Measurements from ENCODE around the gene STEAP4. TPM values are rescaled to one million over a fixed set of nuclear protein-coding genes. Genes with fewer than 3 reads are reported as not detected.

STEAP4 gene
- total RNA-seq, 1 experiment from 2014 or later: not detected

GRCh38 chr7:88226886-88227516, 79.7 kb downstream of the STEAP4 start:
- Histone ChIP-seq H2BK120ac (ENCODE audit: low read depth, low read length, poor library complexity, severe bottlenecking) (no peak overlapping the region), H2BK15ac (ENCODE audit: low read depth, low read length) (no peak overlapping the region), H2BK20ac (ENCODE audit: low read depth, low read length, poor library complexity, severe bottlenecking) (no peak overlapping the region), H3K4me1 (ENCODE audit: insufficient read depth, low read length) (no peaks in the 10 kb centered on the region), H3K23me2 (ENCODE audit: insufficient read length, low read depth, low read length, poor library complexity, severe bottlenecking) (no peaks in the 10 kb centered on the region), H2BK12ac (ENCODE audit: insufficient read length, low read depth, low read length) (no peak overlapping the region), H4K5ac (ENCODE audit: insufficient read length, low read depth, low read length) (no peak overlapping the region), H3K79me1 (ENCODE audit: insufficient read depth, low read depth, low read length, poor library complexity, severe bottlenecking) (no peaks in the 10 kb centered on the region), H3K23ac (ENCODE audit: insufficient read length, low read depth, low read length) (no peak overlapping the region), H3K27me3 (ENCODE audit: insufficient read depth, low read length) (no peaks in the 10 kb centered on the region), H2AK5ac (ENCODE audit: insufficient read length, low read length) (no peak overlapping the region), H4K20me1 (ENCODE audit: control insufficient read depth, insufficient read depth, insufficient read length) (no peaks in the 10 kb centered on the region), H3K79me2 (ENCODE audit: insufficient read depth, low read length) (no peaks in the 10 kb centered on the region), H3T11ph (ENCODE audit: low read length) (no peak overlapping the region), H4K91ac (ENCODE audit: insufficient read length, low read depth, low read length) (no peak overlapping the region), H3K4ac (ENCODE audit: low read depth, low read length) (no peak overlapping the region), H3K4me2 (ENCODE audit: insufficient read depth, insufficient read length, low read length) (no peak overlapping the region), H4K8ac (replicated peaks; ENCODE audit: insufficient read length, low read depth, low read length) (no peak overlapping the region), H3K27ac (ENCODE audit: insufficient read length, low read depth, low read length) (no peak overlapping the region), H2AFZ (ENCODE audit: low read length) (no peak overlapping the region), H3K56ac (ENCODE audit: insufficient read length, low read depth, low read length) (no peak overlapping the region), H2BK5ac (ENCODE audit: insufficient read length, low read length) (no peak overlapping the region), H3K9ac (ENCODE audit: extremely low read depth, insufficient read length, low read length) (no peak overlapping the region), H3K14ac (ENCODE audit: insufficient read depth, low read length) (no peak overlapping the region), H3K9me3 (ENCODE audit: control insufficient read depth, low read depth, low read length) (no peaks in the 10 kb centered on the region), H3K18ac (ENCODE audit: insufficient read length, low read depth, low read length) (no peak overlapping the region)
- H3K4me1 Mint-ChIP-seq: no peaks in the 10 kb centered on the region
- H3K27ac Mint-ChIP-seq: peak overlapping the region in 1 of 3 experiments; percentile 44; a peak in 1 of 7 replicates
- H3K27me3 Mint-ChIP-seq (ENCODE audit: low read depth): no peaks in the 10 kb centered on the region
- no peaks in the 10 kb centered on the region for H3K9me3 Mint-ChIP-seq
- DNase-seq: no peak
- WGBS (ENCODE audit: extremely low coverage, insufficient read length, low lambda C conversion rate): no CpG with 5 or more reads among the region's 6 CpGs
- no peak overlapping the region for H3K4me3 Mint-ChIP-seq
- no peak for TF ChIP-seq CTCF (conservative IDR thresholded peaks at IDR 0.05)
- H3K36me3 Mint-ChIP-seq (ENCODE audit: insufficient read depth in 1 of 3, low read depth in 3 of 3): no peaks in the 10 kb centered on the region
